Fibroblast of lung (primary cell): Measurements from ENCODE around the gene UNC79.

Experiments used
- CTCF ChIP-seq, 2 donors: IDR thresholded peaks in 1 of 2; conservative IDR thresholded peaks in 1 of 2; 1 replicate in 1 of 2; 2 replicates in 1 of 2; pipeline ENCODE4 v1.5.1; 2011 to 2012; ENCODE audit warnings: low read length in 2 of 2, control low read depth in 1 of 2, inconsistent platforms in 1 of 2, low read depth in 1 of 2, mild to moderate bottlenecking in 1 of 2
- EZH2 ChIP-seq: IDR thresholded peaks from 2 replicates; pipeline ENCODE4 v1.5.1; 2012; ENCODE audit warnings: low read length, control low read depth, mild to moderate bottlenecking; ENCODE audit errors: missing control alignments

GRCh38 chr14:93701562-93701961, 270.8 kb downstream of the UNC79 start:
- TF ChIP-seq CTCF (conservative IDR thresholded peaks at IDR 0.05 in 1 of 2, IDR thresholded peaks at IDR 0.05 in 1 of 2; ENCODE audit: low read depth in 1 of 2, low read length in 2 of 2) (no peak), EZH2 (no peak)
